ENCODE data around the gene HOXB7. TPM values are rescaled to one million over a fixed set of nuclear protein-coding genes. Genes with fewer than 3 reads are reported as not detected.

The HOXB7 gene
- total and polyA plus RNA-seq, 10 of the 15 experiments (the other 5 are each of a cell fraction or from before 2014, with no cell fraction given): 2.8 to 7.4 (median 4.2) TPM

GRCh38 chr17:48601207-48601538, 9.6 kb downstream of the HOXB7 start (continued):
- TF ChIP-seq IRF5 (IDR thresholded peaks at IDR 0.05; ENCODE audit: borderline replicate concordance): no peak

- ChIA-PET RAD21 (ENCODE audit: unreplicated experiment) (interaction anchor here (1.3 to 2.1 kb wide), 3 partner anchors 18 to 520 kb away, joined by 3 to 8 read pairs (median 3); partner anchors contain the start of gene HOXB9), CTCF (interaction anchor here (0.6 to 1.9 kb wide), 15 partner anchors 10 to 582 kb away, joined by 3 to 7 read pairs (median 4); partner anchors contain the start of gene HOXB7), POLR2A (interaction anchor here (1.6 to 1.7 kb wide), 2 partner anchors 18 to 253 kb away, joined by 3 to 11 read pairs; no protein-coding TSS in a partner anchor), SMC1A (ENCODE audit: uncharacterized antibody, unreplicated experiment) (interaction anchor here (0.9 to 2.3 kb wide), 5 partner anchors 8 to 343 kb away, joined by 3 to 8 read pairs (median 5); partner anchors contain the start of gene HOXB8)
- no peak for FAIRE-seq
- BruUV-seq (replicated peaks): no TSS peak
- H3K9me3 ChIP-seq (replicated peaks; ENCODE audit: control insufficient read depth, insufficient read depth, low read length): no peaks in the 10 kb centered on the region
- DNase-seq (ENCODE audit: low read depth, low spot score): no peak
- peaks cover 10% of the 10 kb centered on the region for H3K4me1 ChIP-seq (ENCODE audit: control insufficient read depth, insufficient read depth, low read length)
- 61% methylated on average over 17 of the region's 17 CpGs for WGBS (ENCODE audit: insufficient coverage, insufficient replicate concordance, low lambda C conversion rate, missing lambda C conversion rate)
- H4K20me1 ChIP-seq (ENCODE audit: control insufficient read depth, insufficient read depth): no peaks in the 10 kb centered on the region
- in situ Hi-C loops (cut with MboI): no loop called here
- no peak overlapping the region for H2AFZ ChIP-seq (ENCODE audit: control insufficient read depth, low read depth, low read length)
- no peak overlapping the region for H3K27ac ChIP-seq (ENCODE audit: control insufficient read depth, insufficient read depth)
- no peak overlapping the region for H3K4me3 ChIP-seq
- ATAC-seq: no peak
- no peak overlapping the region for H3K4me2 ChIP-seq (ENCODE audit: control insufficient read depth, insufficient read depth)
- H3K36me3 ChIP-seq (ENCODE audit: control insufficient read depth in 2 of 2, insufficient read depth in 2 of 2, low read length in 1 of 2): no peaks in the 10 kb centered on the region
- H3K27me3 ChIP-seq (replicated peaks in 1 of 2; ENCODE audit: control insufficient read depth in 2 of 2, insufficient read depth in 2 of 2, low read length in 1 of 2): peaks cover 17 to 47% of the 10 kb centered on the region in 2 experiments
- no peaks in the 10 kb centered on the region for H3K79me2 ChIP-seq (ENCODE audit: control insufficient read depth, insufficient read depth, low read length)
- intact Hi-C loops (cut with micrococcal nuclease; ENCODE audit: unreplicated experiment): no loop called here
- no peak overlapping the region for H3K9ac ChIP-seq (ENCODE audit: control insufficient read depth, insufficient read depth, low read length)
- TF ChIP-seq ZBTB40 (IDR thresholded peaks at IDR 0.05; ENCODE audit: borderline replicate concordance) (no peak), PAX8 (IDR thresholded peaks at IDR 0.05) (no peak), RCOR1 (conservative IDR thresholded peaks at IDR 0.05; ENCODE audit: low read depth, low read length) (no peak), NKRF (conservative IDR thresholded peaks at IDR 0.05) (no peak), CEBPB (IDR thresholded peaks at IDR 0.05; ENCODE audit: borderline replicate concordance in 1 of 2, low read depth in 2 of 2, low read length in 2 of 2) (no peak), JUNB (IDR thresholded peaks at IDR 0.05) (no peak), PKNOX1 (IDR thresholded peaks at IDR 0.05) (no peak), CBFB (IDR thresholded peaks at IDR 0.05; ENCODE audit: low read depth) (no peak), USF1 (IDR thresholded peaks at IDR 0.05; ENCODE audit: borderline replicate concordance, extremely low read length, insufficient read depth, low read depth, low read length) (no peak)
Observed at GRCh38 chr17:48600244-48601098, 10.3 kb downstream of the HOXB7 start.

All from GM12878 (cell line).